WTC11 (cell line): ENCODE data around the gene CCDC150. TPM values are rescaled to one million over a fixed set of nuclear protein-coding genes. Genes with fewer than 3 reads are reported as not detected.

Experiments
- ATAC-seq: fragments of 200-7000 bp; cut with Tn5 transposase; 2 replicates; pipeline ENCODE4 v1.10.0; 2021; ENCODE audit warnings: mild to moderate bottlenecking, moderate library complexity
- CTCF ChIA-PET: fragments of 300-600 bp; sonication (Branson Sonifier 250); formaldehyde crosslinking; loops from one replicate; lab custom pipeline; 2021; ENCODE audit warnings: antibody characterized with exemption; lab: Charles Lee
- POLR2A ChIA-PET: fragments of 350-600 bp; sonication (Branson Sonifier 250); formaldehyde crosslinking; loops from one replicate; lab custom pipeline; 2021; ENCODE audit warnings: antibody characterized with exemption; lab: Charles Lee
- DNase-seq: peaks from one replicate; pipeline ENCODE4 v3.0.0; 2021; ENCODE audit warnings: low spot score
- H3K27ac Mint-ChIP-seq: 2 replicates; pipeline ENCODE4 v1.8.0; 2021; ENCODE audit warnings: mixed read lengths
- H3K27me3 Mint-ChIP-seq: 2 replicates; pipeline ENCODE4 v1.8.0; 2021; ENCODE audit warnings: low read depth, mild to moderate bottlenecking, moderate library complexity, mixed read lengths
- H3K36me3 Mint-ChIP-seq: 2 replicates; pipeline ENCODE4 v1.8.0; 2021; ENCODE audit warnings: mixed read lengths
- H3K4me1 Mint-ChIP-seq: 2 replicates; pipeline ENCODE4 v1.8.0; 2022; ENCODE audit warnings: mixed read lengths
- H3K4me3 Mint-ChIP-seq: 2 replicates; pipeline ENCODE4 v1.8.0; 2021; ENCODE audit warnings: mild to moderate bottlenecking, moderate library complexity, mixed read lengths
- H3K9me3 Mint-ChIP-seq: 2 replicates; pipeline ENCODE4 v1.8.0; 2021; ENCODE audit warnings: mixed read lengths
- AFF4 ChIP-seq: sonication (generic); formaldehyde crosslinking; IDR thresholded peaks from 2 replicates; pipeline ENCODE4 v1.8.1; 2023; ENCODE audit warnings: mild to moderate bottlenecking, missing genetic modification reagents, borderline replicate concordance
- ATF3 ChIP-seq: sonication (generic); formaldehyde crosslinking; conservative IDR thresholded peaks from 2 replicates; pipeline ENCODE4 v1.8.1; 2022; ENCODE audit warnings: mild to moderate bottlenecking, missing genetic modification reagents
- CTCF ChIP-seq: fragments of 200-600 bp; IDR thresholded peaks from 2 replicates; pipeline ENCODE4 v1.8.0; 2022; ENCODE audit warnings: antibody characterized with exemption
- ELF4 ChIP-seq: sonication (generic); formaldehyde crosslinking; IDR thresholded peaks from 2 replicates; pipeline ENCODE4 v1.8.1; 2022; ENCODE audit warnings: low read depth, mild to moderate bottlenecking, moderate library complexity, missing genetic modification reagents
- ETV6 ChIP-seq: sonication (generic); formaldehyde crosslinking; IDR thresholded peaks from 2 replicates; pipeline ENCODE4 v1.8.1; 2022; ENCODE audit warnings: mild to moderate bottlenecking, missing genetic modification reagents
- FOXP1 ChIP-seq: sonication (generic); formaldehyde crosslinking; IDR thresholded peaks from 2 replicates; pipeline ENCODE4 v1.8.0; 2022; ENCODE audit warnings: missing genetic modification reagents, mild to moderate bottlenecking, moderate library complexity, borderline replicate concordance
- GRHL2 ChIP-seq: fragments of 250-450 bp; sonication (Bioruptor Pico); IDR thresholded peaks from 2 replicates; pipeline ENCODE4 v1.8.0; 2022; ENCODE audit warnings: mild to moderate bottlenecking, moderate library complexity; ENCODE audit not compliant: insufficient replicate concordance, severe bottlenecking
- GTF2I ChIP-seq: fragments of 250-450 bp; sonication (Bioruptor Pico); conservative IDR thresholded peaks from 2 replicates; pipeline ENCODE4 v1.4.0; 2021; ENCODE audit warnings: mild to moderate bottlenecking
- MLX ChIP-seq: sonication (generic); formaldehyde crosslinking; IDR thresholded peaks from 2 replicates; pipeline ENCODE4 v1.8.1; 2023; ENCODE audit warnings: mild to moderate bottlenecking, missing genetic modification reagents, moderate library complexity
- NFYB ChIP-seq: sonication (generic); formaldehyde crosslinking; conservative IDR thresholded peaks from 2 replicates; pipeline ENCODE4 v1.8.0; 2022; ENCODE audit warnings: low read depth, missing genetic modification reagents
- NR1H2 ChIP-seq: sonication (generic); formaldehyde crosslinking; IDR thresholded peaks from 2 replicates; pipeline ENCODE4 v1.9.0; 2021; ENCODE audit warnings: mild to moderate bottlenecking, moderate library complexity, missing genetic modification reagents
- TEAD4 ChIP-seq: sonication (generic); formaldehyde crosslinking; IDR thresholded peaks from 2 replicates; pipeline ENCODE4 v1.8.0; 2022; ENCODE audit warnings: mild to moderate bottlenecking, missing genetic modification reagents
- USF2 ChIP-seq: sonication (generic); formaldehyde crosslinking; IDR thresholded peaks from 2 replicates; pipeline ENCODE4 v1.8.1; 2023; ENCODE audit warnings: mild to moderate bottlenecking, missing genetic modification reagents, moderate library complexity
- ZNF121 ChIP-seq: sonication (generic); formaldehyde crosslinking; IDR thresholded peaks from 2 replicates; pipeline ENCODE4 v1.8.0; 2023; ENCODE audit warnings: missing genetic modification reagents
- ZNF281 ChIP-seq: sonication (generic); formaldehyde crosslinking; IDR thresholded peaks from 2 replicates; pipeline ENCODE4 v1.8.0; 2023; ENCODE audit warnings: mild to moderate bottlenecking, missing genetic modification reagents
- ZNF317 ChIP-seq: sonication (generic); formaldehyde crosslinking; IDR thresholded peaks from 2 replicates; pipeline ENCODE4 v1.8.1; 2023; ENCODE audit warnings: low read depth, mild to moderate bottlenecking, moderate library complexity, missing genetic modification reagents, borderline replicate concordance
- ZNF423 ChIP-seq: fragments of 250-450 bp; sonication (Bioruptor Pico); IDR thresholded peaks from 2 replicates; pipeline ENCODE4 v2.1.2; 2022; ENCODE audit warnings: mild to moderate bottlenecking, moderate library complexity
- total RNA-seq: library from RNA; stranded (reverse); gene quantifications from 3 replicates; pipeline ENCODE4 v1.2.3, GENCODE V29; 2021

CCDC150 gene
- total RNA-seq, 1 experiment from 2014 or later = 43.0 TPM

GRCh38 chr2:196742216-196742615 lies 102.7 kb downstream of the CCDC150 start:
- TF ChIP-seq MLX (CRISPR knock-in tag) (no peak), NR1H2 (CRISPR knock-in tag) (no peak), USF2 (CRISPR knock-in tag) (no peak), GTF2I (CRISPR knock-in tag) (no peak), ZNF317 (no peak), GRHL2 (CRISPR knock-in tag) (no peak), ATF3 (no peak), ETV6 (no peak), TEAD4 (no peak), FOXP1 (CRISPR knock-in tag) (no peak), NFYB (CRISPR knock-in tag) (no peak), AFF4 (CRISPR knock-in tag) (no peak), ELF4 (CRISPR knock-in tag) (no peak), CTCF (no peak), ZNF281 (CRISPR knock-in tag) (no peak), ZNF121 (no peak), ZNF423 (no peak)
- ChIA-PET CTCF (interaction anchor here (0.7 to 2.8 kb wide), 2 partner anchors 9 to 16 kb away, joined by 4 to 20 read pairs; no protein-coding TSS in a partner anchor), POLR2A (no interaction called here)
- H3K4me1 Mint-ChIP-seq = 0 out of 2 replicates have a peak, but pooled peaks cover 3% of the 10 kb centered on the region
- DNase-seq (no peak), ATAC-seq (no peak)
- no peaks in the 10 kb centered on the region for H3K27me3 Mint-ChIP-seq
- peaks cover 28% of the 10 kb centered on the region for H3K36me3 Mint-ChIP-seq
- peaks cover 13% of the 10 kb centered on the region for H3K9me3 Mint-ChIP-seq
- no peak overlapping the region for H3K27ac Mint-ChIP-seq
- H3K4me3 Mint-ChIP-seq = no peak overlapping the region
